ENCODE measurements around the gene RHOC.

- TF ChIP-seq POLR2A (IDR thresholded peaks at IDR 0.05; ENCODE audit: low read length), result no peak
- no peak for TF ChIP-seq GATA1 (IDR thresholded peaks at IDR 0.05; ENCODE audit: low read depth, low read length)
Measured at GRCh38 chr1:112704391-112704933, 2.5 kb downstream of the RHOC start.
